ENCODE measurements around the gene XG. TPM values are rescaled to one million over a fixed set of nuclear protein-coding genes. Genes with fewer than 3 reads are reported as not detected.

XG gene
- polyA plus RNA-seq, 3 donors = not detected

- no peak overlapping the region for H3K27ac ChIP-seq (ENCODE audit: low read depth in 1 of 2, low read length in 2 of 2)
- H4K20me1 ChIP-seq (ENCODE audit: insufficient read depth, low read length) = no peaks in the 10 kb centered on the region
- no peak for DNase-seq
- intact Hi-C loops (cut with micrococcal nuclease) = no loop called here
- H2AFZ ChIP-seq (ENCODE audit: insufficient read depth, low read depth, low read length, poor library complexity, severe bottlenecking) = no peak overlapping the region
- no peak overlapping the region for H3K4me3 Mint-ChIP-seq
- no peaks in the 10 kb centered on the region for H3K27me3 ChIP-seq (ENCODE audit: control insufficient read depth in 2 of 2, insufficient read depth in 2 of 2, low read length in 2 of 2)
- 100% methylated on average over 1 of the region's 9 CpGs for WGBS (ENCODE audit: insufficient coverage)
- peak overlapping the region in 1 of 7 donors; percentile 25 for H3K27ac Mint-ChIP-seq
- H3K4me3 ChIP-seq (replicated peaks in 1 of 3; ENCODE audit: low read depth in 2 of 3, low read length in 3 of 3) = no peak overlapping the region
- H3K9ac ChIP-seq (ENCODE audit: insufficient read depth, low read length, poor library complexity, severe bottlenecking) = no peak overlapping the region
- no peaks in the 10 kb centered on the region for H3K4me1 ChIP-seq (ENCODE audit: control insufficient read depth in 1 of 2, insufficient read depth in 2 of 2, low read length in 2 of 2)
- TF ChIP-seq CTCF (IDR thresholded peaks at IDR 0.05) = no peak
- no peak overlapping the region for H3K4me2 ChIP-seq (replicated peaks; ENCODE audit: extremely low read depth, low read length, poor library complexity, severe bottlenecking)
- H3K79me2 ChIP-seq (ENCODE audit: insufficient read depth, low read length) = no peaks in the 10 kb centered on the region
- no peaks in the 10 kb centered on the region for H3K36me3 Mint-ChIP-seq
- H3K36me3 ChIP-seq (replicated peaks in 1 of 2; ENCODE audit: control insufficient read depth in 1 of 2, insufficient read depth in 2 of 2, low read length in 2 of 2) = no peaks in the 10 kb centered on the region
- H3K9me3 ChIP-seq (replicated peaks in 1 of 2; ENCODE audit: control insufficient read depth in 1 of 2, insufficient read depth in 1 of 2, low read length in 2 of 2) = no peaks in the 10 kb centered on the region
- H3K9me3 Mint-ChIP-seq = peaks cover 0 to 8% (median 0%) of the 10 kb centered on the region in 7 donors
- no peaks in the 10 kb centered on the region for H3K4me1 Mint-ChIP-seq
- peaks cover 1 to 5% (median 2%) of the 10 kb centered on the region in 3 donors for H3K27me3 Mint-ChIP-seq (ENCODE audit: low read depth in 3 of 3)
Observed at GRCh38 chrX:2848871-2849301, 97.0 kb downstream of the XG start.

- no peak overlapping the region for H3K27ac ChIP-seq (ENCODE audit: low read depth in 1 of 2, low read length in 2 of 2)
- WGBS (ENCODE audit: insufficient coverage) = 100% methylated on average over 1 of the region's 21 CpGs
- H3K4me2 ChIP-seq (replicated peaks; ENCODE audit: extremely low read depth, low read length, poor library complexity, severe bottlenecking) = no peak overlapping the region
- no peaks in the 10 kb centered on the region for H3K9me3 ChIP-seq (replicated peaks in 1 of 2; ENCODE audit: control insufficient read depth in 1 of 2, insufficient read depth in 1 of 2, low read length in 2 of 2)
- H3K4me1 ChIP-seq (ENCODE audit: control insufficient read depth in 1 of 2, insufficient read depth in 2 of 2, low read length in 2 of 2) = no peaks in the 10 kb centered on the region
- no peak overlapping the region for H3K4me3 ChIP-seq (replicated peaks in 1 of 3; ENCODE audit: low read depth in 2 of 3, low read length in 3 of 3)
- no peaks in the 10 kb centered on the region for H3K36me3 Mint-ChIP-seq
- H3K36me3 ChIP-seq (replicated peaks in 1 of 2; ENCODE audit: control insufficient read depth in 1 of 2, insufficient read depth in 2 of 2, low read length in 2 of 2) = no peaks in the 10 kb centered on the region
- no peaks in the 10 kb centered on the region for H3K79me2 ChIP-seq (ENCODE audit: insufficient read depth, low read length)
- H3K9ac ChIP-seq (ENCODE audit: insufficient read depth, low read length, poor library complexity, severe bottlenecking) = no peak overlapping the region
- no peak overlapping the region for H2AFZ ChIP-seq (ENCODE audit: insufficient read depth, low read depth, low read length, poor library complexity, severe bottlenecking)
- H3K27ac Mint-ChIP-seq = no peak overlapping the region
- DNase-seq = no peak
- H3K27me3 ChIP-seq (ENCODE audit: control insufficient read depth in 2 of 2, insufficient read depth in 2 of 2, low read length in 2 of 2) = no peaks in the 10 kb centered on the region
- TF ChIP-seq CTCF (IDR thresholded peaks at IDR 0.05) = no peak
- H3K27me3 Mint-ChIP-seq (ENCODE audit: low read depth in 3 of 3) = peaks cover 0 to 5% (median 2%) of the 10 kb centered on the region in 3 donors
- intact Hi-C loops (cut with micrococcal nuclease) = no loop called here
- peaks cover 0 to 6% (median 4%) of the 10 kb centered on the region in 7 donors for H3K9me3 Mint-ChIP-seq
- H3K4me1 Mint-ChIP-seq = no peaks in the 10 kb centered on the region
- H3K4me3 Mint-ChIP-seq = no peak overlapping the region
- no peaks in the 10 kb centered on the region for H4K20me1 ChIP-seq (ENCODE audit: insufficient read depth, low read length)
Observed at GRCh38 chrX:2854918-2855317, 103.1 kb downstream of the XG start.

Data from CD14-positive monocyte (primary cell).